Measurements from ENCODE around the gene NKD1. TPM values are rescaled to one million over a fixed set of nuclear protein-coding genes. Genes with fewer than 3 reads are reported as not detected.

NKD1 gene
- total RNA-seq, 1 experiment from 2014 or later = 11.4 TPM

DNA sequence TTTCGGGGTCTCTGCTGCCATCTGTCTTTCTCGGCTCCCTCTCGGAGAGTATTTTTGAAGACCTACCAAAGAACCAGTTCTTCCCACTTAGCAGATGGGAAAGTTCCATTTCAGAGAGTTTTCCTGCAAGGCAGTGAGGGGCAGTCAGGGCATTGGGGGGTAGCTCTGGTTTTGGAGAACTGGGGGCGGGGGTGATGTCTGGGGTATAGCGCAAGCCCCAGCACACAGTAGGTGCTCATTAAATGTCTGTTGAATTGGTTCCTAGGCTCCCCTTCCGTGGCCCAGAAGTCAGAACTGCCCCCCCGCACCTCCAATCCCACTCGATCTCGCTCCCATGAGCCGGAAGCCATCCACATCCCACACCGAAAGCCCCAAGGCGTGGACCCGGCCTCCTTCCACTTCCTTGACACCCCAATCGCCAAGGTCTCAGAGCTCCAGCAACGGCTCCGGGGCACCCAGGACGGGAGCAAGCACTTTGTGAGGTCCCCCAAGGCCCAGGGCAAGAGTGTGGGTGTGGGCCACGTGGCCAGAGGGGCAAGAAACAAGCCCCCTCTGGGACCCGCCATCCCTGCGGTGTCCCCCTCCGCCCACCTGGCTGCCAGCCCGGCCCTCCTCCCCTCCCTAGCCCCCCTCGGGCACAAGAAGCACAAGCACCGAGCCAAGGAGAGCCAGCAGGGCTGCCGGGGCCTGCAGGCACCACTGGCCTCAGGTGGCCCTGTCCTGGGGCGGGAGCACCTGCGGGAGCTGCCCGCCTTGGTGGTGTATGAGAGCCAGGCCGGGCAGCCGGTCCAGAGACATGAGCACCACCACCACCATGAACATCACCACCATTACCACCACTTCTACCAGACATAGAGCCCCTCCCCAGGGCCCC lies 85.0 kb downstream of the NKD1 start:
- CTCF ChIA-PET = no interaction called here
- Histone ChIP-seq H3K27ac (ENCODE audit: low read depth, low read length) (no peak overlapping the region), H3K36me3 (ENCODE audit: control insufficient read depth in 1 of 2, insufficient read depth in 2 of 2, low read length in 2 of 2) (no peaks in the 10 kb centered on the region), H3K9me3 (ENCODE audit: control insufficient read depth in 1 of 2, insufficient read depth in 1 of 2, low read depth in 1 of 2, low read length in 2 of 2) (no peaks in the 10 kb centered on the region), H4K20me1 (ENCODE audit: insufficient read depth) (no peaks in the 10 kb centered on the region), H3K4me2 (ENCODE audit: low read length) (no peak overlapping the region), H3K9me2 (ENCODE audit: insufficient read depth) (no peaks in the 10 kb centered on the region), H3K9ac (ENCODE audit: low read length) (no peak overlapping the region), H3K27me3 (ENCODE audit: insufficient read depth, low read length) (no peaks in the 10 kb centered on the region), H3K4me3 (replicated peaks in 1 of 2; ENCODE audit: low read depth in 1 of 2, low read length in 2 of 2) (no peak overlapping the region), H3K79me2 (ENCODE audit: insufficient read depth, low read length) (no peaks in the 10 kb centered on the region), H3K4me1 (ENCODE audit: control insufficient read depth in 1 of 2, insufficient read depth in 2 of 2, low read length in 2 of 2) (peaks cover 0 to 6% of the 10 kb centered on the region in 2 experiments; a peak in 1 of 4 replicates), H2AFZ (ENCODE audit: low read depth, low read length, poor library complexity, severe bottlenecking) (no peak overlapping the region)
- POLR2A ChIA-PET = no interaction called here
- no peak for TF ChIP-seq ZNF274 (IDR thresholded peaks at IDR 0.05; ENCODE audit: low read depth, low read length)
- TF ChIP-seq EGR1 (IDR thresholded peaks at IDR 0.05; ENCODE audit: low read depth) = no peak
- TF ChIP-seq JUND (IDR thresholded peaks at IDR 0.05) = no peak
- TF ChIP-seq CTCF (IDR thresholded peaks at IDR 0.05 in 2 of 3, conservative IDR thresholded peaks at IDR 0.05 in 1 of 3; ENCODE audit: borderline replicate concordance in 1 of 3, insufficient read depth in 1 of 3, low read depth in 2 of 3, low read length in 2 of 3) = no peak
- TF ChIP-seq SP1 (IDR thresholded peaks at IDR 0.05; ENCODE audit: low read depth) = no peak
- no peak for TF ChIP-seq EZH2phosphoT487 (IDR thresholded peaks at IDR 0.05; ENCODE audit: borderline replicate concordance)
- TF ChIP-seq, protein P1, sequence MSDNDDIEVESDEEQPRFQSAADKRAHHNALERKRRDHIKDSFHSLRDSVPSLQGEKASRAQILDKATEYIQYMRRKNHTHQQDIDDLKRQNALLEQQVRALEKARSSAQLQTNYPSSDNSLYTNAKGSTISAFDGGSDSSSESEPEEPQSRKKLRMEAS (IDR thresholded peaks at IDR 0.05) = no peak
- TF ChIP-seq ELF1 (IDR thresholded peaks at IDR 0.05; ENCODE audit: borderline replicate concordance, low read depth) = no peak
- TF ChIP-seq SIN3A (IDR thresholded peaks at IDR 0.05; ENCODE audit: low read depth) = no peak
- TF ChIP-seq TCF7L2 (IDR thresholded peaks at IDR 0.05; ENCODE audit: borderline replicate concordance, extremely low read depth, insufficient read depth, insufficient read length) = no peak
- TF ChIP-seq, protein P2, sequence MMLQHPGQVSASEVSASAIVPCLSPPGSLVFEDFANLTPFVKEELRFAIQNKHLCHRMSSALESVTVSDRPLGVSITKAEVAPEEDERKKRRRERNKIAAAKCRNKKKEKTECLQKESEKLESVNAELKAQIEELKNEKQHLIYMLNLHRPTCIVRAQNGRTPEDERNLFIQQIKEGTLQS (IDR thresholded peaks at IDR 0.05) = no peak
- no peak for ATAC-seq
- no TSS peak for BruUV-seq (replicated peaks)
- intact Hi-C loops (cut with micrococcal nuclease) = no loop called here
- RAD21 ChIA-PET (ENCODE audit: low non-redundant PET in 1 of 2, low total read pairs in 2 of 2, uncharacterized antibody in 2 of 2, unreplicated experiment in 2 of 2) = interaction anchor here in 1 of 2 experiments (0.6 kb wide), 1 partner anchor 36 kb away, joined by 5 read pairs; no protein-coding TSS in a partner anchor
- DNase-seq (ENCODE audit: low read depth, low spot score) = no peak
